Raji (cell line): ENCODE measurements around the gene AVPR1B.

Experiments used
- POLR2A ChIP-seq: IDR thresholded peaks from 2 replicates; pipeline ENCODE4 v1.6.1; 2011; ENCODE audit warnings: low read depth, low read length, control low read depth; ENCODE audit not compliant: insufficient read depth

The AVPR1B gene, protein sequence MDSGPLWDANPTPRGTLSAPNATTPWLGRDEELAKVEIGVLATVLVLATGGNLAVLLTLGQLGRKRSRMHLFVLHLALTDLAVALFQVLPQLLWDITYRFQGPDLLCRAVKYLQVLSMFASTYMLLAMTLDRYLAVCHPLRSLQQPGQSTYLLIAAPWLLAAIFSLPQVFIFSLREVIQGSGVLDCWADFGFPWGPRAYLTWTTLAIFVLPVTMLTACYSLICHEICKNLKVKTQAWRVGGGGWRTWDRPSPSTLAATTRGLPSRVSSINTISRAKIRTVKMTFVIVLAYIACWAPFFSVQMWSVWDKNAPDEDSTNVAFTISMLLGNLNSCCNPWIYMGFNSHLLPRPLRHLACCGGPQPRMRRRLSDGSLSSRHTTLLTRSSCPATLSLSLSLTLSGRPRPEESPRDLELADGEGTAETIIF

DNA sequence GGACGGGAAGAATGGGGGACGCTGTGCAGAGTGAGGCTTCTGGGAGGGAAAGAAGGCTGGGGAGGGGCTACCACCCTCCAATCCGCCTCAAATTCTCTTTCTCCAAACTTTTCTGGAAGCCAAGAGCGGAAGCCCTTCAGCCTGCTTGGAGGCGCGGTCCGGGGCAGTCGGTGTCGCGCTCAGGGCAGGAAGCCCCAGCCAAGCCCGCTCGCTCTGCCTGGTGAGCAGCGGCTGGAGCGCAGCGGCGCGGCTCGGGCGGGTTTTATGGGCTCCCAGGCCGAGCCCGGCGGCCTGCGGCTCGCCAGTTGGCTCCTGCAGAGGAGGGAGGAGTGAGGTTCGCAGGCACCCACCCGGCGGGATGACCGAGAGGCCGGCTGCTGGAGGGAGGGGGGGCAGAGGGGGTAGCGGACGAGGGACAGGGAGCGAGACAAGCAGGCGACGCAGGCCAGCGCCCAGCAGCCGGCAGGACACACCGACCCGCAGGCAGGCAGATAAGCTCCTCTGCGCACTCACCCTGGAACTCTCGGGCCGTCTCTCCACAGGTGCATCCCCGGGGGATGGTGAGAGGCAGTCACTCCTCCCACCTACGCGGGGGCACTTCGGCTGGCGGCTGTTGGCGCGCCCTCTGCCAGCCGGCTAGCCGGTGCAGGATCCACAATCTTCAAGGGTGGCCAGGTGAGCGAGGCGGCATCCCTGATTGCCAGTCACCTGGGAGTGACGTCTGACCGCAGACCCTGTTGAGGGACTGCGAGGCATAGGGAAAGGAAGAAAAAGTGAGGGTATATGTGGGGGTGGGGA lies at the start of gene AVPR1B:
AVPR1B (minus strand) TSS at position 238 of the 798 bp plus-strand sequence. CDS start 498 bp downstream, outside the sequence.
- no peak for TF ChIP-seq POLR2A

- no peak for TF ChIP-seq POLR2A
These were observed 28.6 kb upstream of the AVPR1B start for GRCh38 chr1:206145771-206146290.

DNA sequence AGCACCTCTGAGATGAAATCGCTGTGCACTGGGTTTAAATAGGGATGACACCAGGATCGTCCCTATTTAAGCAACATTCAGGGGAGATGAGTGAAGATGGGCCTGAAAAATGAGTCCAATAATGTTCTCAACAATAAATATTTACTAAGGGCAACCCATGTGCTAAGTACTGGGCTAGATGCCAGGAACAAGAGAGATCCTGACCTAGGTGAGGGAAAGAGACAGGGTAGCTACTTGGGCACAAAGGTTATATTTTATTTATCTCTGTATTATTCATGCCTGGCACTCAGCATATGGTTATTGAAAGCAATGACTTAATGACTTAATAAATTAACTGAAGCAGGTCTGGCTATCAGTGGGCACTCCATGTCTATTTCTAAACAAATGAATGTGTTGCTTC lies 27.4 kb upstream of the AVPR1B start:
- TF ChIP-seq POLR2A: no peak

- no peak for TF ChIP-seq POLR2A
These were observed 26.5 kb upstream of the AVPR1B start for GRCh38 chr1:206143537-206144172.

GRCh38 chr1:206142770-206143169 lies 25.6 kb upstream of the AVPR1B start:
- no peak for TF ChIP-seq POLR2A

GRCh38 chr1:206142011-206142410 lies 24.8 kb upstream of the AVPR1B start:
- TF ChIP-seq POLR2A: no peak

DNA sequence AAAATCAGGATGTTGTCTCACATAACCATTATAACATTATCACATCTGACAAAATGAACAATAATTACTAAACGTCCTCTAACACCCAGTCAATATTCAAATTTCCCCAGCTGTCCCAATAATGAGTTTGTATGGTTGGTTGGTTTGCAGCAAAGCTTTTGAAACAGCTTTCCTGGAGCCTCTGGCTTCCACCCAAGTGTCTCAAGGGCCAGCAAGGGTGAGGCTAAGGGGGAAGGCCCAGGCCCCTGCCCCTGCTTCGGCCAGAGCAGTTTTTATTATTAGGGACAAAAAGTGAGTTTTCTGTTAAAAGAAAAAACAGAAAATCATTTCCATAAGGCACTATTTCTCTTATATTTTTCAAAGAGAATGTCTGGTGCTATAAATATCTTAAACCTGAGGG lies 19.1 kb upstream of the AVPR1B start:
- TF ChIP-seq POLR2A: no peak

- TF ChIP-seq POLR2A: no peak
These were observed 18.1 kb upstream of the AVPR1B start for GRCh38 chr1:206135248-206135647.

DNA sequence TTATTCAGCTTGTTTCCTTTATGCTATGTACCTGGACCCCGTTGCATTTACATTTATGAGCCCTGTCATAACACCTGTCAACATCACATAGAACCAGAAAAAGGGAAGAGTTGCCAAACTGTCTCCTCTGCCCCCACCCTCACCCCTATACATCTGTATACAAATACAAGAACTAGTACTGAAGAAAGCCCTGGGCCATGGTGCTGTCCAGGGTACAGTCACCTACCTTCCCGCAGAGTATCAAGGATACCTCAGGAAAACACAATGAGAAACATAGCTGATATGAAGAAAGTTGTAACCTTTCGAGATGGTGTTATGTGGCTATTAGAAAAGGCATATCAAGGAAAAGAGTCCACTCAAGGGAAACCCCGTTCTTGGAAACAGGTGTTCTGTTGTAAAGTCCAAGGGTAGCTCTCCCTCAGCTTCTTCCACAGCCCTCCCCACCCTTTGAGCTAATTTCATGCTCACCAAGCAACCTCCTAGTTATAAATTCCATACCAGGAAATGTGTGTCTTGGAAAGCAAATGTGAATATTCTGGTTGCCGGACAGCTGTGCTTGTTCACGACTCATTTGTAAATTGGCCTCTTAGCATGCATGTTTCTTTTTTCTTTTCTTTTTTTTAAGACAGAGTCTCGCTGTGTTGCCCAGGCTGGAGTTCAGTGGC lies 16.7 kb upstream of the AVPR1B start:
- TF ChIP-seq POLR2A: no peak

GRCh38 chr1:206131037-206131436 lies 13.8 kb upstream of the AVPR1B start:
- no peak for TF ChIP-seq POLR2A

GRCh38 chr1:206128196-206128595 lies 11.0 kb upstream of the AVPR1B start:
- TF ChIP-seq POLR2A: no peak

DNA sequence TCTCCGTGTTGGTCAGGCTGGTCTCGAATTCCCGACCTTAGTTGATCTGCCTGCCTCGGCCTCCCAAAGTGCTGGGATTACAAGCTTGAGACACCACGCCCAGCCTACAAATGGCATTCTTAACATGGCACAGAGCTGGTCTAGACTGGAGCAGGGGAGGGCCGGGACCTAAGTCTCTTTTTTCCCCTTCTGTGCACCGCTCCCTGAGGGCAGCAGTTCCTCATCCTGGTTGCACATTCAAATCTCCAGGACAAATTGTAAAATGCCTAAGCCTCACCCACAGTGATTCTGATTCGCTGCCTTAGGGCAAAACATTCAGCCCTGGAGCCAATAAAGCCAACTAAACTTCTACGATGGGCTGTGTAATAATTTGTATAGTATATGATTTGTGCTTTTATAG lies 10.1 kb upstream of the AVPR1B start:
- TF ChIP-seq POLR2A: no peak

- TF ChIP-seq POLR2A: no peak
These were observed 8.2 kb upstream of the AVPR1B start for GRCh38 chr1:206125346-206125745.

- no peak for TF ChIP-seq POLR2A
These were observed 5.5 kb upstream of the AVPR1B start for GRCh38 chr1:206122686-206123085.

DNA sequence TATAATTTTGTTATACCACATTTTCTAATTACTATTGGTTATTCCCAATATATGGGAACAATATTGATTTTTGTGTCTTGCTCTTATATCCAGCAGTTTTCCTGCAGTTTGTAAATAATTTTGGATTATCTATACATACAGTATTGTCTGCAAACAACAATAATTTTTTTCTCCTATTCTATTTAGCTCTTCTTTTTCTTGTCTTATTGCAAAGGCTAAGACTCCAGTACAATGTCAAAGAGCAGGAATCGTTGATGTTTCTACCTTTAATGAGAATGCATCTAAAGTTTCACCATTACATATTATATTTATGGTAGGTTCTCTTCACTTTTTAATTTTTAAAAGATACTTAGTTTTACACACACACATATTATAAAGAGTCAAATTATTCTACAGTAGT lies 4.1 kb upstream of the AVPR1B start:
- no peak for TF ChIP-seq POLR2A
